Duodenal mucosa (tissue), 2 donors: ENCODE data around the gene CHRNA10.

Experiments used
- H3K27ac ChIP-seq: one replicate; pipeline ENCODE4 v1.7.0; 2013; ENCODE audit warnings: low read depth, low read length
- H3K27me3 ChIP-seq, 2 donors: one replicate each; pipeline ENCODE4 v1.7.0; 2013; ENCODE audit warnings: low read length in 2 of 2, control low read depth in 1 of 2; ENCODE audit not compliant: insufficient read depth in 2 of 2, control insufficient read depth in 1 of 2
- H3K36me3 ChIP-seq, 2 donors: one replicate each; pipeline ENCODE4 v1.7.0; 2013; ENCODE audit warnings: low read length in 2 of 2, control low read depth in 1 of 2; ENCODE audit not compliant: insufficient read depth in 2 of 2, control insufficient read depth in 1 of 2
- H3K4me1 ChIP-seq, 2 donors: one replicate each; pipeline ENCODE4 v1.7.0; 2013; ENCODE audit warnings: low read length in 2 of 2, control low read depth in 1 of 2; ENCODE audit not compliant: insufficient read depth in 2 of 2, control insufficient read depth in 1 of 2
- H3K4me3 ChIP-seq, 2 donors: one replicate each; pipeline ENCODE4 v1.7.0; 2013; ENCODE audit warnings: low read length in 2 of 2, low read depth in 1 of 2
- H3K9ac ChIP-seq, 2 donors: one replicate each; pipeline ENCODE4 v1.7.0; 2013; ENCODE audit warnings: low read length in 2 of 2, low read depth in 1 of 2
- H3K9me3 ChIP-seq, 2 donors: one replicate each; pipeline ENCODE4 v1.7.0; 2013; ENCODE audit warnings: low read length in 2 of 2, control low read depth in 1 of 2; ENCODE audit not compliant: control insufficient read depth in 1 of 2

The CHRNA10 gene, protein sequence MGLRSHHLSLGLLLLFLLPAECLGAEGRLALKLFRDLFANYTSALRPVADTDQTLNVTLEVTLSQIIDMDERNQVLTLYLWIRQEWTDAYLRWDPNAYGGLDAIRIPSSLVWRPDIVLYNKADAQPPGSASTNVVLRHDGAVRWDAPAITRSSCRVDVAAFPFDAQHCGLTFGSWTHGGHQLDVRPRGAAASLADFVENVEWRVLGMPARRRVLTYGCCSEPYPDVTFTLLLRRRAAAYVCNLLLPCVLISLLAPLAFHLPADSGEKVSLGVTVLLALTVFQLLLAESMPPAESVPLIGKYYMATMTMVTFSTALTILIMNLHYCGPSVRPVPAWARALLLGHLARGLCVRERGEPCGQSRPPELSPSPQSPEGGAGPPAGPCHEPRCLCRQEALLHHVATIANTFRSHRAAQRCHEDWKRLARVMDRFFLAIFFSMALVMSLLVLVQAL

GRCh38 chr11:3671334-3672254 lies at the start of gene CHRNA10:
Gene CHRNA10, minus strand, starts transcription at chr11:3671384. Its CDS starts 72 bp downstream, at chr11:3671312.
- Histone ChIP-seq H3K9ac (no peak within 1 kb of the TSS), H3K27me3 (no peaks in the 10 kb centered on the region), H3K4me3 (no peak within 1 kb of the TSS), H3K36me3 (peaks cover 48 to 83% of the 10 kb centered on the region in 2 donors), H3K27ac (no peak within 1 kb of the TSS), H3K9me3 (no peaks in the 10 kb centered on the region), H3K4me1 (no peaks in the 10 kb centered on the region)

DNA sequence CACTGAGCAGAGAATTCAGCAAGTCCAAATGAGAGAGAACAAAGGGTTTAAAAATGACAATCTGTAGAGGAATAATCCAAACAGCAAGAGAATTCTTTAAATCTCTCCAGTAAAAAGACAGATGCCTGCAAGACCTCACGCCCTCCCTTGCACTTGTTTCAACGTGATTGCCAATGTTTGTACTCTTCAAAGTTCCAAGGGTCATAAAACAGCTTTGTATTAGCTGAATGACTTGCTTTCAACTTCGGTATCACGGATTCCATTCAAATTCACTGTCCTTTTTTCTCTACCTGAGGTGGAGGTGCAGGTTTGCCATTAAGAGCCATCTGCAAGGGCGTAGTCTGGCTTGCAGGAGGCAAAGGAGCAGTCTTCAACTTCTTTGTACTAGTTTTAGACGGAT lies 41.1 kb upstream of the CHRNA10 start:
- peaks cover 0 to 3% of the 10 kb centered on the region in 2 donors for H3K4me1 ChIP-seq
- H3K36me3 ChIP-seq: peaks cover 18 to 78% of the 10 kb centered on the region in 2 donors
- H3K27ac ChIP-seq: no peak overlapping the region
- H3K27me3 ChIP-seq: no peaks in the 10 kb centered on the region
- H3K9ac ChIP-seq: no peak overlapping the region
- no peaks in the 10 kb centered on the region for H3K9me3 ChIP-seq
- no peak overlapping the region for H3K4me3 ChIP-seq

GRCh38 chr11:3710485-3711259 lies 39.5 kb upstream of the CHRNA10 start:
- Histone ChIP-seq H3K27me3 (no peaks in the 10 kb centered on the region), H3K36me3 (peaks cover 18 to 74% of the 10 kb centered on the region in 2 donors), H3K9ac (no peak overlapping the region), H3K9me3 (no peaks in the 10 kb centered on the region), H3K27ac (no peak overlapping the region), H3K4me3 (no peak overlapping the region), H3K4me1 (peaks cover 0 to 3% of the 10 kb centered on the region in 2 donors)

DNA sequence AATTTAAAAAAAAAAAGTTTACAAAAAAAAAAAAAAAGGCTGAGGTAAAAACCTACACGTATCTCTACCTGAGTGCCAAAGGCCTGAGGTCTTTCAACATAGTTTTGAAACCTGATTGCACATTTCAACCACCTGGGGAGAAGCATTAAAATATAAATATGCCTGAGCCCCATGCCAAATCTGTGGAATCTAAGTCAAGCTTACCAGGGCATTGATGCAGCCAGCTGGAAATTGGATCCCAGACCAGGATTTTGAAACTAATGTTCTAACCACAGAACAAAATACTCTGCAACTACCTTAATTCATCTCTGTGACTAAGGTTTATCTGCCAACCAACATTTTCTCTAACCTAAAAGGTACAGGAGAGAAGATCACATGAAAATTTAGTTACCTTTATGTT lies 38.8 kb upstream of the CHRNA10 start:
- Histone ChIP-seq H3K4me3 (no peak overlapping the region), H3K9me3 (no peaks in the 10 kb centered on the region), H3K27ac (no peak overlapping the region), H3K27me3 (no peaks in the 10 kb centered on the region), H3K36me3 (peaks cover 21 to 74% of the 10 kb centered on the region in 2 donors), H3K4me1 (peaks cover 0 to 3% of the 10 kb centered on the region in 2 donors), H3K9ac (no peak overlapping the region)

- peaks cover 32 to 79% of the 10 kb centered on the region in 2 donors for H3K36me3 ChIP-seq
- no peaks in the 10 kb centered on the region for H3K4me1 ChIP-seq
- H3K4me3 ChIP-seq: no peak overlapping the region
Observed at GRCh38 chr11:3707176-3707575, 36.0 kb upstream of the CHRNA10 start.

GRCh38 chr11:3703383-3703782 lies 32.2 kb upstream of the CHRNA10 start:
- H3K9ac ChIP-seq: no peak overlapping the region
- no peaks in the 10 kb centered on the region for H3K27me3 ChIP-seq
- no peak overlapping the region for H3K4me3 ChIP-seq
- H3K36me3 ChIP-seq: peaks cover 40 to 84% of the 10 kb centered on the region in 2 donors
- H3K4me1 ChIP-seq: no peaks in the 10 kb centered on the region
- no peaks in the 10 kb centered on the region for H3K9me3 ChIP-seq
- H3K27ac ChIP-seq: no peak overlapping the region

More at GRCh38 chr11:3707176-3707575, 36.0 kb upstream of the CHRNA10 start:
- Histone ChIP-seq H3K27me3 (no peaks in the 10 kb centered on the region), H3K9ac (no peak overlapping the region), H3K27ac (no peak overlapping the region), H3K9me3 (no peaks in the 10 kb centered on the region)

GRCh38 chr11:3700910-3701309 lies 29.7 kb upstream of the CHRNA10 start:
- H3K27ac ChIP-seq: no peak overlapping the region
- peaks cover 42 to 84% of the 10 kb centered on the region in 2 donors for H3K36me3 ChIP-seq
- H3K9me3 ChIP-seq: no peaks in the 10 kb centered on the region
- no peak overlapping the region for H3K4me3 ChIP-seq
- no peaks in the 10 kb centered on the region for H3K27me3 ChIP-seq
- no peaks in the 10 kb centered on the region for H3K4me1 ChIP-seq
- no peak overlapping the region for H3K9ac ChIP-seq

DNA sequence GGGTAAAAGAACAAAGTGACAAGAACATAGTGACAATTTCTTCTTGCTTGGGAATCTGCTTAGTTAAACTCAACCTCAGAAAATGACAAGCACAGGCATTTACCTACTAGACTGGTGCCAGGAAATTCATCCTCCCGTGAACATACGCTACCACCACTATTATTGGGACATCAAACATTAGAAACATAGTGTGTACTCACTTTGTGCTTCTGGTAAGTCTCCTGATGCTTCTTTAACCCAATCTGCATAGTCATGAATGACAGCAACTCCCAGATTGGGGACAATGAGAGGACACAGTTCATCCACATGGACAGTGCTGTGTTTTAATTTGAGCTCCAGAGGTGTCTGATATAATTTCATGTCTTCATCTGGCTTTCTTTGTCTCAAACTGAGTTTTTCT lies 29.2 kb upstream of the CHRNA10 start:
- Histone ChIP-seq H3K9me3 (no peaks in the 10 kb centered on the region), H3K9ac (no peak overlapping the region), H3K4me3 (no peak overlapping the region), H3K4me1 (no peaks in the 10 kb centered on the region), H3K36me3 (peaks cover 44 to 86% of the 10 kb centered on the region in 2 donors), H3K27ac (no peak overlapping the region), H3K27me3 (no peaks in the 10 kb centered on the region)

DNA sequence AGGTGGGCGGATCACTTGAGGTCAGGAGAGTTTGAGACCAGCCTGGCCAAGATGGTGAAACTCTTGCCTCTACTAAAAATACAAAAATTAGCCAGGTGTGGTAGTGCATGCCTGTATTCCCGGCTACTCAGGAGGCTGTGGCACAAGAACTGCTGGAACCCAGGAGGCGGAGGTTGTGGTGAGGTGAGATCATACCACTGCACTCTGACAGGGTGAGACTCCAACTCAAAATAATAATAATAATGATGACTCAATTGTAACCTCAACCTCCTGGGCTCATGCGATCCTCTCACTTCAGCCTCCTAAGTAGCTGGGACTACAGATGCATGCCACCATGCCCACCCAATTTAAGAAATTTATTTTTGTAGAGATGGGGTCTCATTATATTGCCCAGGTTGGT lies 15.6 kb upstream of the CHRNA10 start:
- Histone ChIP-seq H3K9me3 (no peaks in the 10 kb centered on the region), H3K9ac (no peak overlapping the region), H3K4me1 (no peaks in the 10 kb centered on the region), H3K27ac (no peak overlapping the region), H3K4me3 (no peak overlapping the region), H3K27me3 (no peaks in the 10 kb centered on the region), H3K36me3 (peaks cover 34 to 75% of the 10 kb centered on the region in 2 donors)
